ENCODE measurements around the gene NCOA7. TPM values are rescaled to one million over a fixed set of nuclear protein-coding genes. Genes with fewer than 3 reads are reported as not detected.

The NCOA7 gene
- total and polyA plus RNA-seq, 9 donors: 10.9 to 54.1 (median 30.7) TPM

- H3K4me1 ChIP-seq (ENCODE audit: insufficient read depth): peaks cover 4% of the 10 kb centered on the region
- intact Hi-C loops (cut with DNase I): no loop called here
- 94 to 96% (median 94%) methylated on average over 5 of the region's 5 CpGs for WGBS, 3 donors
- H3K9me3 ChIP-seq: no peaks in the 10 kb centered on the region
- TF ChIP-seq EP300 (IDR thresholded peaks at IDR 0.05): no peak
- TF ChIP-seq POLR2A (IDR thresholded peaks at IDR 0.05): no peak
- TF ChIP-seq CTCF (IDR thresholded peaks at IDR 0.05): no peak
- H3K27me3 ChIP-seq: no peaks in the 10 kb centered on the region
- H3K36me3 ChIP-seq: no peaks in the 10 kb centered on the region
- H3K27ac ChIP-seq: no peak overlapping the region
- DNase-seq: no peak
- H3K4me3 ChIP-seq: no peak overlapping the region
Observed at GRCh38 chr6:125831659-125832058, 40.9 kb downstream of the NCOA7 start.

- H3K27me3 ChIP-seq: no peaks in the 10 kb centered on the region
- H3K4me1 ChIP-seq (ENCODE audit: insufficient read depth): peaks cover 4% of the 10 kb centered on the region
- no peak for TF ChIP-seq POLR2A (IDR thresholded peaks at IDR 0.05)
- TF ChIP-seq CTCF (IDR thresholded peaks at IDR 0.05): no peak
- TF ChIP-seq EP300 (IDR thresholded peaks at IDR 0.05): no peak
- no peaks in the 10 kb centered on the region for H3K9me3 ChIP-seq
- H3K4me3 ChIP-seq: no peak overlapping the region
- no peaks in the 10 kb centered on the region for H3K36me3 ChIP-seq
- H3K27ac ChIP-seq: peak overlapping the region in 1 of 2 donors; percentile 26
- no peak for DNase-seq
- WGBS, 3 donors: 40 to 68% (median 50%) methylated on average over 5 of the region's 5 CpGs
- intact Hi-C loops (cut with DNase I): no loop called here
Observed at GRCh38 chr6:125832391-125833117, 41.8 kb downstream of the NCOA7 start.

GRCh38 chr6:125834348-125834747, 43.6 kb downstream of the NCOA7 start:
- Histone ChIP-seq H3K27me3 (no peaks in the 10 kb centered on the region), H3K9me3 (no peaks in the 10 kb centered on the region), H3K27ac (peak overlapping the region in 1 of 2 donors; percentile 70), H3K4me3 (no peak overlapping the region), H3K36me3 (no peaks in the 10 kb centered on the region), H3K4me1 (ENCODE audit: insufficient read depth) (peaks cover 4% of the 10 kb centered on the region)
- TF ChIP-seq CTCF (IDR thresholded peaks at IDR 0.05): no peak
- no peak for TF ChIP-seq EP300 (IDR thresholded peaks at IDR 0.05)
- no peak for TF ChIP-seq POLR2A (IDR thresholded peaks at IDR 0.05)
- no peak for DNase-seq
- 41 to 62% (median 46%) methylated on average over 2 of the region's 2 CpGs for WGBS, 3 donors
- intact Hi-C loops (cut with DNase I): no loop called here

- peaks cover 4% of the 10 kb centered on the region for H3K4me1 ChIP-seq (ENCODE audit: insufficient read depth)
- WGBS, 3 donors: 9 to 23% (median 22%) methylated on average over 2 of the region's 2 CpGs
- no peak overlapping the region for H3K4me3 ChIP-seq
- no peaks in the 10 kb centered on the region for H3K9me3 ChIP-seq
- H3K27me3 ChIP-seq: no peaks in the 10 kb centered on the region
- peak overlapping the region in 1 of 2 donors; percentile 70 for H3K27ac ChIP-seq
- TF ChIP-seq CTCF (IDR thresholded peaks at IDR 0.05) (no peak), EP300 (IDR thresholded peaks at IDR 0.05) (peak; percentile 24)
- H3K36me3 ChIP-seq: no peaks in the 10 kb centered on the region
- peak in 3 of 5 donors; percentile 27 to 44 (median 33) for DNase-seq
- intact Hi-C loops (cut with DNase I): no loop called here
Observed at GRCh38 chr6:125835221-125835744, 44.5 kb downstream of the NCOA7 start.
